DMS79 (cell line): ENCODE measurements around the gene AMH.
"Not testable (repeated sequence)": the region's sequence is repeated elsewhere in the genome, so short reads cannot be mapped to it uniquely, and the experiment has no call there.

Source experiments
- DNase-seq: peaks from one replicate; lab custom pipeline; 2025; lab: John Stamatoyannopoulos, UW

Gene AMH

DNA sequence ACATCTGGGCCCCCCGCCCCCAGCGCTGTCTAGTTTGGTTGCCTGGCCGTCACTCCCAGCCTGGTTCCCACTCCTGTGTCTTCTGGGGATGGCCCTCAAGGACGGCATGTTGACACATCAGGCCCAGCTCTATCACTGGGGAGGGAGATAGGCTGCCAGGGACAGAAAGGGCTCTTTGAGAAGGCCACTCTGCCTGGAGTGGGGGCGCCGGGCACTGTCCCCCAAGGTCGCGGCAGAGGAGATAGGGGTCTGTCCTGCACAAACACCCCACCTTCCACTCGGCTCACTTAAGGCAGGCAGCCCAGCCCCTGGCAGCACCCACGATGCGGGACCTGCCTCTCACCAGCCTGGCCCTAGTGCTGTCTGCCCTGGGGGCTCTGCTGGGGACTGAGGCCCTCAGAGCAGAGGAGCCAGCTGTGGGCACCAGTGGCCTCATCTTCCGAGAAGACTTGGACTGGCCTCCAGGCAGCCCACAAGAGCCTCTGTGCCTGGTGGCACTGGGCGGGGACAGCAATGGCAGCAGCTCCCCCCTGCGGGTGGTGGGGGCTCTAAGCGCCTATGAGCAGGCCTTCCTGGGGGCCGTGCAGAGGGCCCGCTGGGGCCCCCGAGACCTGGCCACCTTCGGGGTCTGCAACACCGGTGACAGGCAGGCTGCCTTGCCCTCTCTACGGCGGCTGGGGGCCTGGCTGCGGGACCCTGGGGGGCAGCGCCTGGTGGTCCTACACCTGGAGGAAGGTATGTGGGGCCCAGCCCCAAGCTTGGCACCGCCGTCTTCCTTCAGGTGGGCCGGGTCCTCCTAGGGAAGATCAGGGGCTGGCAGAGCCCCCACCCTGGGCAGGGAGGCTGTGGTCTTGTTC is at the start of gene AMH:
AMH (plus strand) TSS at position 314 of the 857 bp plus-strand sequence; CDS start at position 324, 10 bp downstream.
- DNase-seq = no peak

DNA sequence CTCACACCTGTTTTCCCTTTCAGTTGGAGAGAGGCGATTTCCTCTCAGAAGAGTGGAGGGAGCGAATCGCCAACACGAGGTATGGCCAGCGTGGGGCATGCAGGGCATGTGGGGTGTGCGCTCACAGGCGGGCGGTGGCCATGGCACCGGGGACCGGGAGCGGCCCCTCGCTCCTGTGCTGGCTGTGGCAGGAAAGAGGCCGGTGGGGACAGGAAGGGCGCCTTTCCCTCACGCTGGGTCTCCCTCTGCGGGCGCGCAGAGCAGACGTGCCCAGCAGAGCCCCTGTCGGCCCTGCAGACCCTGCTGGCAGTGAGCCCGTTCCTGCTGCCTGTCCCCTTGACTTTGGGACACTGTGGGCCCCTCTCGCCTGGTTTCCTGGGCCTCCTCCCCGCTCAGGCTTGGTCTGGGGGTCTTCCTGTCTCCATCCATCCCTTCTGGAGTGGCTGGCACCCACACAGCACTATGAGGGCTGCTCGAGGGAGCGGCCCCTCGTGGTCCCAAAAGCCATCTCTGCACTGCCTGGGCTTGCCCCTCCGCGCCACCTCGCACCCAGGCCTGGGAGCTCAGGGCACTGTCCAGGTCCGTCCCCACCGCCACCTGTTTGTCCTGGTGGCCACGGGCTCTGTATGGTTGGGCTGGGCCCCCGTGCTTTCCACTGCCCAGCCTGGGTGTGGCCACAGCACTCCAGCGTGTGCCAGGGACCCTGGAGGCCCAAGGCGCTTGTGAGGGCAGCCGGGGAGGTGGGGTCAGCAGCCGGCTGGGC is 49.1 kb upstream of the AMH start:
- DNase-seq = no peak

DNA sequence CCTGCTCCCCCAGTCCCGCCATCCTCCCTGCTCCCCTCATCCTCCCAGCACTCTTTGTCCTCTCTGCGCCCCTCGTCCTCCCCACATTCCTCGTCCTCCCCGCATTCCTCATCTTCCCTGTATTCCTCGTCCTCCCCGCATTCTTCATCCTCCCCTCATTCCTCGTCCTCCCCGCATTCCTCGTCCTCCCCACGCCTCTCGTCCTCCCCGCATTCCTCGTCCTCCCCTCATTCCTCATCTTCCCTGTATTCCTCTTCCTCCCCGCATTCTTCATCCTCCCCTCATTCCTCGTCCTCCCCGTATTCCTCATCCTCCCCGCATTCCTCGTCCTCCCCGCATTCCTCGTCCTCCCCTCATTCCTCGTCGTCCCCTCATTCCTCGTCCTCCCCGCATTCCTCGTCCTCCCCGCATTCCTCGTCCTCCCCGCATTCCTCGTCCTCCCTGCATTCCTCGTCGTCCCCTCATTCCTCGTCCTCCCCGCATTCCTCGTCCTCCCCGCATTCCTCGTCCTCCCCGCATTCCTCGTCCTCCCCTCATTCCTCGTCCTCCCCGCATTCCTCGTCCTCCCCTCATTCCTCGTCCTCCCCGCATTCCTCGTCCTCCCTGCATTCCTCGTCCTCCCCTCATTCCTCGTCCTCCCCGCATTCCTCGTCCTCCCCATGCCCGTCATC is 48.4 kb upstream of the AMH start:
- not testable (repeated sequence) for DNase-seq

DNA sequence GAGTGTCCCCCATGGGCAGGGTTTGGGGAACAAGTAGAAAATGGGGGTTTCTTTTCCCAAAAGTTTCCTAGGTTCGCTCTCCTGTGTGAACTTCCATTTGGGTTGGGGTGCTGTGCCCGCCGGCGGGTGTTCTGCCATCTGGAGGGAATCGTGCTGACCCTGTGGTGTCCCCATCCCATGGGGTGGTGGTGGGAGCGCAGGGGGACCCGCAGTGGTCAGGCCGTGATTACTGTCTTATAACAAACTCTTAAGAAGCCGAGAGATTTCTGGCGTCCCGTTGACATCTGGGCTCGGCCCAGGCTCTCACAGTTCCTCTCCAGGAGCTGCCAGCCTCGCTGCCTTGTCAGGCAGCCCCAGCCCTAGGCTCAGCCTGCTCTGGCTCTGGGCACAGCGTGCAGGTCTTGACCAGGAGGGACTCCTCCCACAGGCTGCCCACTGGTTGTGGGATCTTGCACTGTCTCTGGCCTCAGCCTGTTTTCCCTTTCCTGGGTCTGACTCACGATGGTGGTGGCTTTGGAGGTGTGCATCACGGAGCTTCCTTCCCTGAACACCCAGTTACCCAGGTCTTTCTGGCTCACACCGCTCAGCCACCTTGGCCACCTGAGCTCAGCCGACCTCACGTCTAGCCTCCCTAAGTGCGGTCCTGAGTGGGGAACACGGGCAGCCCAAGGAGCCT is 47.5 kb upstream of the AMH start:
- DNase-seq = no peak

DNA sequence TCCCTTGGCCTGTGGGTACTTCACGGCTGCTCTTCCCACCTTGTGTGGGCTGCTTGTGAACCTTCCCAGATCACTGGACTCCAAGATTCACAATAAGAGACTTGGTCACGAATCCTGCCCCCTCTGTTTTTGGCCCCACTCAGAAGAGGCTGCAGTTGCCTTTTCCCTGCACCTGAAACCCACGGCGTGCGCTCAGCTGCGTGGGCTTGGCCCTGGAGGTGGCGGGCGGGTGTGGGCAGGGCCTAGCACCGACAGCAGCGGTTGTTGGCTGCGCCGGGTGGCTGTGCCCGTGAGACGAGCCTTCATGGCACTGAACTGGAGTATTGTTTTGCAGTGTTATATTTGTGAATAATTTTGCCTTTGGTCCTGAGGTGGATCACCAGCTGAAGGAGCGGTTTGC is 46.8 kb upstream of the AMH start:
- DNase-seq = no peak

DNA sequence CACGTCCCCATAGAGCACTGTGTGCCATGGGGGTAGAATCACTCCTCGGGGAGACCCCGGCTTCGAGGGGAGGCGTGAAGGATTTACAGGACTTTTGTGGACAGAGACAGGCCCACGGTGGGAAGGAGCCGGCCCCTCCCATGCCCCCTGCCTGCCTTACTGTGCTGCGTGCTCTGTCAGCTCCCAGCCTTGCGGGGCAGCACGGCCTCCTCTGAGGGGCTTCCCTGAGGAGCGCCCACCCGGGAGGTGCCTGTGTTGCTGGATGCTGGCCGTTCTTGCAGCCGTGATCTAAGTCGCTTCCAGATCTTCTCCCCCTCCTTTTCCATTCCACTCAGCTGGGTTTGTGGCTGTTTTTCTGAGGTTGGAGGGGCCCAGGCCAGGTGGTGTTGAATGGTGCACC is 42.1 kb upstream of the AMH start:
- no peak for DNase-seq

DNA sequence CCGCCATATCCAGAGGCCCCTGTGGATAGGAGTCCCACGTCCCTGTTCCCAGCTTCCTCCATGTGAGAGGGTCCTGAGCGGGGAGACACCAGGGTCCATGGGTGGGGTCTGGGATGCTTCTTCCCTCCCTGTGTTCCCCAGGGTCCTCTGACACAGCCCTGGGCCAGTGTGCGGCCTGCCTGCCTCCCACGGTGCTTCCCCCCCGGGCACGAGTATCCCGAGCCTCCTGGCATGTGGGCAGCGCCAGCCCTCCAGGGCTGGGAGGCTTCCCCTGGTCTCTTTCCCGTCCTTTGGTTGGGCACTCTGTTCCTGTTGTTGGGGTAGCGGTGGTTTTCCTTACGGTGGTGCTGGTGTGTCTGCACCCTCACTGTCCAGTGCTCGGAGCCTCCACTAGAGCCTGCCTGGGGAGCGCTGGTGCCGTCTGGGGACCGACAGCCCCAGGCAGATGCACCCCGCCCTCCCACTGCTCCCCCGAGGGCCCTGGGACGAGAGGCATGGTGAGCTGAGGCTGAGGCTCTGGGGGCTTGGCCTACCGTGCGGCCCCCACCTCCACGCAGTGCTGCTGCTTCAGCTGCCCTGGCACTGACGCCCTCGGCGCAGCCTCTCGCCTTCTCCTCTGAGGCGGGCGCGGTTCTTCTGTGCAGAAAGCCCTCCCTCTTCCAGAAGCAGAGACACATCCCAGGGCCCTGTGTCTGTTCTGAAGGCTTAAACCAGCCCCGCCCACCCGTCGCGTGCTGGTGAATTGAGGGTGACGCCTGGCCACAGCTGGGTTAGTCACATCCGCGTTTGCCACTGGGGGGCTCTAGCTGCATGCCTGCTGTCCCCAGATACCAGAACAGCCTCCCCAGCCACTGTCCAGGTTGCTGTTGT is 40.9 kb upstream of the AMH start:
- no peak for DNase-seq

DNA sequence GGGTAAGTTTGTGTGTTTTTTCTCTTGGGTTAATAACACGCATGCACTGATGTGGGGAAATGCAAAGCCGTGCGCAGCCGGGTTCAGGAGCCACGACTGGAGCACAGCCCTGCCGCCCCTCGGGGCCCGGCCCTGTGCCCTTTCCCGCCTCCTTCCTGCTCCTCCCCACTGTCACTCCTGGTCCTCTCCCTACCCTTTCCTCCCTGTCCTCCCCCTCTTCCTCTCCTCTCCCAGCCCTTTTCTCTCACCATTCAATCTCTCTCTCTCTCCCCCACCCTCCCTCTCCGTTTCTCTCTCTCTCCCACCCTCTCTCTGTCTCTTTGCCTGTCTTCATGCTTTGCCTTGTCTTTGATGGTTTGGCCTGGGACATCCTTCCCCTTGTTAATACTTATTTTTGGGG is 40.1 kb upstream of the AMH start:
- no peak for DNase-seq

DNA sequence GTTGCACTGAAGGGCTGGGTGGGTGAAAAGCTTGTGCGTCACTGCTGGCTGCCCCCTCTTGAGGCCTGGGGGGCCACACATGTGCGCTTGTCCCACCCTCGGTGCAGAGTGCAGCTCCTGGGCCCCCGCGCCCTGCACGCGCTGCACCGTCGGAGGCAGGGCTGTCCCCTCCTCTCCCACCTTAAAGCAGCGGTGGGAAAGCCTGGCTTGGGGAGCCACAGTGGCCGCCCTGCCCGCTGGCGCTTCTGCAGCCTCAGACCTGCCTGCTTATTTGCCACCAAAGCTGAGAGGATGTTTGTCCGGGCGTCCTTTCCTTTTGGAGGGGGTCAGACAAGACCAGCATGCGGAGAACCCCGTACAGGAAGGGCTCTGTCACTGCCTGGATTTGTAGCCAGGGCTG is 39.7 kb upstream of the AMH start:
- no peak for DNase-seq

DNA sequence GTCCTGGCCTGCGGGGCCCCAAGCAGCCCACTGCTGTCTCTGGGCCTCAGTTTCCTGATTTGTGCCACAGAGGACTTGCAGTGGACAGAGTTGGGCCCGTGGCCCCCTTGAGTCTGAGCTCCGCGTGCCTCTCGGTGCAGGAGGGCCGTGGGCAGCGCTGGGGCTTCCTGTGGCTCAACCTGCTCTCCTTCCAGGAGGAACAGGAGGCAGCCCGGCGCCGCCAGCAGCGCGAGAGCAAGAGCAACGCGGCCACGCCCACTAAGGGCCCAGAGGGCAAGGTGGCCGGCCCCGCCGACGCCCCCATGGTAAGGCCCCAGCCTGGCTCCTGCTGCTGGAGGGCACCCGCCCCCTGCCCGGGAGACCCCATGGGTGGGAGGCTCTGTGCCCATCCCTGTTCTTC is 38.9 kb upstream of the AMH start:
- no peak for DNase-seq

DNA sequence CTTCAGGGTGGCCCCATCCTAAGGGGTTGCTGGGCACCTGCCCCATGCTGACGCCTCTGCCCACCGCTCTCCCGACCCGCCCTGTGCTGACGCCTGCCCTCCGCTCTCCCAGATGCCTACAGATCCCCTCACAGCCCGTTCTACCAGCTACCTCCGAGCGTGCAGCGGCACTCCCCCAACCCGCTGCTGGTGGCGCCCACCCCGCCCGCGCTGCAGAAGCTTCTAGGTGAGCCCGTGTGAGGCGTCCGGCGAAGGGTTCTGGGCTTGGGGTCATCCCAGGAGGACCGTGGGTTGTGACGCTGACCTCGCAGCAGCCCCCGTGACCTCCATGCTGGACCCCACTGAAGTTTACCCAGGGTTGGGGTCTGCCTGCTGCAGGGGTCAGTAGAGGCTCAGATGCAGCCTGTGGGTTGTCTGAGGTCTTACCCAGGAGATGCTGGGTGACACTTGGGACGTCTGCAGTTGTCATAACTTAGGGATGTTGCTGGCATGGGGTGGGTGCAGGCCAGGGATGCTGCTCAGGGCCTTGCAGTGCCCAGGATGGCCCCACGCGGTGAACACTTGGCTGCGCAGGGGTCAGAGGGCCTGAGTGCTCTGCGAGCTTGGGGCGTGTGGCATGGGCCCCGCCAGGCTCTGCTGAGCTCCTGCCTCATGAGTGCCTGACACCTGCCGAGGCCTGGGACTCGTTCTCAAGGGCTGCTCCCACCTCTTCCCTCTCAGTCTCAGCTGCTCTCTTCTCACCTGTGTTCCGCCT is 38.0 kb upstream of the AMH start:
- no peak for DNase-seq

DNA sequence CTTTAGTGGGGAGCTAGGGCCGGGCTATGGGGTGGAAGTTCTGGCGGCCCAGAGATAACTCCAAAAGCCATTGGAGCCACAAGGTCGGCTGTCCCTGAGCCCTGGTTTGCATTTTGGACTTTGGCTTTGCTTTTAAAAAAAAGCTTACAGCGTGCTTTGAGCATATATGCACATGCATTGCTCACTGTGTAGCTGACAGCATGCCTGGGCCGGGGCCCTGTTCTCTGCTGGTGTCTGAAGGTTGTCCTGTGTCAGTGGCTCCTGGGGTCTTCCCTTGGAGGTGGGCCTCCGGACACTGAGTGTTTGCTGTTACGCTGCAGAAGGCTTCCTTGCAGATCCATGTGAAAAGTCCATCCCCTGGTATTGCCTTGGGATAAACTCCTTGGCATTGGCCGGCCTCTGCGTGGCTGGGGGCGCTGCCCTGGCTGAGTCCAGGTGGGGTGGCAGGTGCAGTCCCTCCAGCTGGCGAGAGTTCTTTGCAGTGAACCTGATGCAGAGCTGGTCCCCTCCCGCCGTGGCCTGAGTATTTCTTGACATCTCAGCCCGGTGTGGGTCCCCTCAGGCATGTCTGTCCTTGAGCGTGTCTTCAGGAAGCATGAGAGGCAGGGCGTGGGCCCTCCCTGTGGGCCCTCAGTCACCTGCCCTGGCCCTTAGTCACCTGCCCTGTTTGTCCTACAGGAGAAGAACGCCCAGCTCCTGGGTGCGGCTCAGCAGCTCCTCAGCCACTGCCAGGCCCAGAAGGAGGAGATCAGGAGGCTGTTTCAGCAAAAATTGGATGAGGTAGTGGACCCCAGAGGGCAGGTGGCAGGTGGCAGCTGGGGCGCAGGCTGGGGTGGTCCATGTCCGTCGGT is 36.0 kb upstream of the AMH start:
- DNase-seq = no peak

DNA sequence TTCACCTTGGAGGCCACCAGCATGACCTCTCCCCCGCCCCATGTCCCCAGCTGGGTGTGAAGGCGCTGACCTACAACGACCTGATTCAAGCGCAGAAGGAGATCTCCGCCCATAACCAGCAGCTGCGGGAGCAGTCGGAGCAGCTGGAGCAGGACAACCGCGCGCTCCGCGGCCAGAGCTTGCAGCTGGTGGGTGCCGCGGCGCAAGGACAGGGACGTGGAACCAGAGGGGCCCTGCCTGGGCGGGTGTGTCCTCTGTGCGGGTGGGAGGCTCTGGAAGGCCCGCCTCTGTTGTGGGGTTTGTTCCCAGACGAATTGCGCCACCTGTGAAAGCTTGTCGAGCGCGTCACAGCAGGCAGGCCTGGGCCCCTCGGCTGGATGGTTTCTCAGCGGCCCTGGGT is 35.3 kb upstream of the AMH start:
- no peak for DNase-seq

DNA sequence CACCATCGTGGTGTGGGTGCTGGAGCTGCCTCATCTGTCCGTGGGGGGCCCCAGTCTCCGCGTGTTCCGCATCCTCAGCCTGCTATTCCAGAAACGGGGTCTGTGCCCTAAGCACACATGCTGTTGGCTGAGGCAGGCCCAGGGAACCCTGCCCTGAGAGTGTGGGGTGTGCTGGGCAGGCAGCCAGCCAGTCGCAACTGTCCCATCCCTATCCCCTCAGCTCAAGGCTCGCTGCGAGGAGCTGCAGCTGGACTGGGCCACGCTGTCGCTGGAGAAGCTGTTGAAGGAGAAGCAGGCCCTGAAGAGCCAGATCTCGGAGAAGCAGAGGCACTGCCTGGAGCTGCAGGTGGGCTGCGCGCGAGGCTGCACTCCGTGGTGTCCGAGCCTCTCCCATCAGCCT is 34.9 kb upstream of the AMH start:
- no peak for DNase-seq

DNA sequence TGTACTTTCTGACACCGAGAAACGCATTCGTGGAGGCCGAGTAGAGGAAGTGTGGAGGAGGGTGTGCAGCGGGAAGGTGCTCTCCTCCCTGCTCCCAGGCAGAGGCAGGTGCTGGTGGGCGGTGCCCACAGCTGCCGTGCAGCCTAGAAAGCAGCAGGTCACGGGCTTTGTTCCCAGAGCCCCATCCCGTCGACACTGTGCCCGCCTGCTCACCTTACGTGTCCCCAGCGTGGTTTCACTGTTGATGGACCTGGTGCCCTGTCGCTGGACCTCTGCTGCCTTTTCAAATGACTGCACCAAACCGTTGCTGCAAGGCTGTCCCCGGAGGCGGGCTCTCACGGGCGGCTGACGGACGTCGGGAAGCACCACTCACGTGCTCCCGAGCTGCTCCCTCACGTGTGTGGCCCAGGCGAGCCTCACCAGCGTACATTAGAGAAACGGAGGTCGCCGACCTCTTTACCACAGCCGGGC is 33.8 kb upstream of the AMH start:
- DNase-seq = no peak

DNA sequence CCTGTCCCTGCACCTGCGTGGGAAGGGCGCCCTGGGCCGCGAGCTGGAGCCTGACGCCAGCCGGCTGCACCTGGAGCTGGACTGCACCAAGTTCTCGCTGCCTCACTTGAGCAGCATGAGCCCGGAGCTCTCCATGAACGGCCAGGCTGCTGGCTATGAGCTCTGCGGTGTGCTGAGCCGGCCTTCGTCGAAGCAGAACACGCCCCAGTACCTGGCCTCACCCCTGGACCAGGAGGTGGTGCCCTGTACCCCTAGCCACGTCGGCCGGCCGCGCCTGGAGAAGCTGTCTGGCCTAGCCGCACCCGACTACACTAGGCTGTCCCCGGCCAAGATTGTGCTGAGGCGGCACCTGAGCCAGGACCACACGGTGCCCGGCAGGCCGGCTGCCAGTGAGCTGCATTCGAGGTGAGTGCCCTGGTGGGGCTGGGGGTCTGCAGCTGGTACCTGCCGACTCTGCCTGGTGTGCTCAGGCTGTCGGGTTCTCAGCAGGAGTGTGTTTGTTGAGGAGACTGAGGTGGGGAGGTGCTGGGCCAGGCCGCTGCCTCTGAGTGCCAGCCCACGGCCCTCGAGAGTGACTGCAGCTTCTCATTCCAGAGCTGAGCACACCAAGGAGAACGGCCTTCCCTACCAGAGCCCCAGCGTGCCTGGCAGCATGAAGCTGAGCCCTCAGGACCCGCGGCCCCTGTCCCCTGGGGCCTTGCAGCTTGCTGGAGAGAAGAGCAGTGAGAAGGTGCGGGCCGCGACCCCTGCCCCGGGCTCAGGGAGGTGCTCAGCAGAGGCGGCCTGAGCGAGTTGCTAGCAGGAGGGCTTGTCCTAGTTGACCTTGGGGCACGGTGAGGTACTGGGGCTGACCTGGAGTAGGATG is 32.5 kb upstream of the AMH start:
- no peak for DNase-seq

DNA sequence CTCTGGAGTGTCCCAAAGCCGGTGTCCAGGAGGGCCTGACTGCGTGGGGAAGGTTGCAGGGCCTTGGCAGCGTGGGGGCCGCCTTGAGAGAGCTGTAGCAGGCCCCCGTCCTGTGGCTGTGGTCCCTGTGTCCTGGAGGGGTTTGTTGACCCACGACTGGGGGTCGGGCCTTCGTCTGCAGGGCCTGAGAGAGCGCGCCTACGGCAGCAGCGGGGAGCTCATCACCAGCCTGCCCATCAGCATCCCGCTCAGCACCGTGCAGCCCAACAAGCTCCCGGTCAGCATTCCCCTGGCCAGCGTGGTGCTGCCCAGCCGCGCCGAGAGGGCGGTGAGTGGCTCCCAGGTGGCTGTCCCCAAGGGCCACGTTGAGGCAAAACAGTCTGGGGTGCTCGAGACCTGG is 31.5 kb upstream of the AMH start:
- DNase-seq = no peak

DNA sequence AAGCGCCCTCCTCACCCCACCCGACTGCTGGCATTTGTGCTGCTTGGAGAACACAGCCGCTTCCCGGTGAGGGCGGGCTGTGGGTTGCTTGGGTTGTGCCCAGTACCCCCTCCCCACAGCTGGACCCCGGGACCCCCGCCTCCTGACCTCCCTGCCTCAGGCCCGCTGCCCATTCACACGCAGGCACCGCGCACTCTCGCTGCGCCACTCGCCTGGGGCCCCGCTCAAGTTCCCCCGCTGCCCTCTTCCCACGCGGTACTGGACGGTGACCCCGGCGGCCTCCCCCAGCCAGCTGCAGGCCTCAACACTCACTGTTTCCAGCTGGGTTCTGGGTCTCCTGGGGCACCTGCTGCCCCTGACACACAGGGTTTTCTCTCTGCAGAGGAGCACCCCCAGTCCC is 29.4 kb upstream of the AMH start:
- no peak for DNase-seq
